Raji (cell line): ENCODE data around the gene UBASH3A.

Experiments
- POLR2A ChIP-seq: IDR thresholded peaks from 2 replicates; pipeline ENCODE4 v1.6.1; 2011; ENCODE audit warnings: low read depth, low read length, control low read depth; ENCODE audit not compliant: insufficient read depth

The UBASH3A gene

DNA sequence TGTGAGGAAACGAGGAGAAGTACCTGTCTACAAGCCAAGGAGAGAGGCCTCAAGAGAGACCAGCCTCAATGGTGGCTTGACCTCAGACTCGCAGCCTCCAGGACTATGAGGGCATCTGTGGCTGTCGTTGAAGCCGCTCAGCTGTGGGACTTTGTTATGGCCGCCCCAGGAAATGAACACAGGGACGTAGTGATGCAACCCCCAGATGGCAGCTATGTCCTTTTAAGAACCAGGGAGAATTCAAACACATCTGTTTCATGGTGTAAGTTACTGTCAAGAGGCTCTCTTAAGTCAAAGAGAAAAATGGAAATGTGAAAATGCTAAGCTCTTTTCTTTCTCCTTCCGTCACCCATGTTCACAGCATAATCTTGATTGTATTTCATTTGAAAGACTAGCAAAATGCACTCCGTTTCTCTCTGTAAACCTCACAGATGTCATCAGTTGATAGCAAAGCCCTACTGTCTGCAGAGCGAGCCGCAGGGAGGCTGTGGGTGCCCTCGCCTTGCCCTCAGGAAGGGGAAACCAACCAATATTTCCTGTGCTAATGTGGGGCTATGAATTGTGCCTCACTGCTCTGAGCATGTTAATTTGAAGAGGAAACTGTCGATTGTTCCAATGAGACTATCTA, 21.3 kb downstream of the UBASH3A start:
- no peak for TF ChIP-seq POLR2A

DNA sequence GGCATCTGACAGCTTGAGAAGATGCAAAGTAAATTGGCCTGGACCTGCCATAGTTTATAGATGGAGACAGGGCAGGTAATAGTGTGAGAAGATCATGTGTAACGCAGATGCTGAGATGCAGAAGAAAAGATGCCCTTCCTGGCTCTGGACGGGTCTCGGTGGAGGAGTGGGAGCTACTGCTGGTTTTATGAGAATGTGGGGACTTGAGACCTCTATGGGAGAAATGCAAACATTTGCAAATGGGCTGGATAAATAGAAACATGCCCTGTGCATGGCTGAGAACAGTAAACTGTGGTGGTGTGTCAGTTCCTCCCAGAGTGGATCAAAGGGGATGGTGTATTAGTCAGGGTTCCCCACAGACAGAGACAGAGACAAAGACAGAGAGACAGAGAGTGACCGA, 21.9 kb downstream of the UBASH3A start:
- no peak for TF ChIP-seq POLR2A

DNA sequence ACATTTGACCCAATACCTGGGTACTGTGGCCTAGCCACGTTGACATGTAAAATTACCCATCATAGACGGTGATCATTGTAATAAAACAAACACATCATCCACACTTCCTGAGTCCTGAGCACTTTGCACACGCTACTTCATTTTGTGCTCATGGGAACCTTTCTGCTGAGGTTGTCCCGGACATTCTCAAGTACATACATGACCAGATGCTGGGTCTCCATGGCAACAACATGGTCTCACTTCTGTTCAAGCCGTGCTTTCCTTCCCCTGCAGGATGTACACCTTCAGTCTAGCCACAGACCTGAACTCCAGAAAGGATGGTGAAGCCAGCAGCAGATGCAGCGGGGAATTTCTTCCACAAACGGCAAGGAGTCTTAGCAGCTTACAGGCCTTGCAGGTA, 22.7 kb downstream of the UBASH3A start:
- no peak for TF ChIP-seq POLR2A

DNA sequence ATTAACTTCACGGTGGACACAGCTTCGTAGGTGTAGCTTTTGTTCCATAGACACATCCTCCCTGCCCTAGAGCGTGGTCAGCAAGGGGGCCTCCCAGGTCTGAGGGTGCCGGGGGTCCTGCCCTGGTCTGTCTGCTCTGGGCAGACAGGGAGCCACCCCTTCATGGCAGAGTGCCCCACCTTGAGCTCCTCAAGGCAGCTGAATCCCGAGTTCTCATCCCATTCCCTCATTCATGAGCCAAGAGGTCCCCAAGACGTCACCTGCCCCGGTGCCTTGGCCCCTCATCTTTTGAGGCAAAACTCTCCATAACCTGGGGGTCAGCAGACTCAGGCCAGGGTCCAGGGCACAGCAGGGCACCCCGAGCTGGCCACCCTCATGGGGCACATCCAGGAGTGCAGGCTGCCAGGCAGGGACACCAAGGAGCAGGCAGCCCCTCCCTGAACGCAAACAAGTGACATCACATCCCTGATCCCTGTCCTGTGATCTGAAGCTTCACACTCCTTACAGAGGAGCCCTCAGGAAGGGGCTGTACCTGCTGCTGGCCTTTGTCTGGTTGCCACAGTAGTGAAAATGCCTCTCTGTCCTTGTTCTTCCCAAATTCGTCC, 23.3 kb downstream of the UBASH3A start:
- no peak for TF ChIP-seq POLR2A

DNA sequence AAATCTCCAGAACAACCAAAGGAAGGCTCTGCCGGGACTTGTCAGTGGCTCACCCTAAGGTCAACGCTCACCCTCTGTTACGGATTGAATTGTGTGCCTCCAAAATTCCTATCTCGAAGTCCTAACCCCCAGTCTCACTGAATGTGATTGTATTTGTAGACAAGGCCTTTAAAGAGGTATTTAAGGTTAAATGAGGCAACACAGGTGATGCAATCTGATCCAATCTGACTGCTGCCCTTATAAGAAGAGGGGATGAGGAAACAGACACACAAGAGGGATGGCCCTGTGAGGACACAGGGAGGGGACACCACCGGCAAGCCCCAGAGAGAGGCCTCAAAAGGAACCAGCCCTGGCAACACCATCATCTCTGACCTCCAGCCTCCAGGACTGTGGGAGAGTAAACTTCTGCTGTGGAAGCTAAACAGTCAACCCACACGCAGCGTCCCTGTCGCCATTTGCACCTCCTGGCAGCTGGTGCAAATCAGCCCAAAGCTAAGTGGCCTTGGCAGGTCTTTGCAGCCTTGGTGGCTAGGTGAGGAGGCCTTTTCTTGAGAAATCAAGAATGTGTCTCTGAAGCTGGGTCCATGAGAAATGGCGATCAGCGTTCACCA, 24.2 kb downstream of the UBASH3A start:
- TF ChIP-seq POLR2A = no peak

DNA sequence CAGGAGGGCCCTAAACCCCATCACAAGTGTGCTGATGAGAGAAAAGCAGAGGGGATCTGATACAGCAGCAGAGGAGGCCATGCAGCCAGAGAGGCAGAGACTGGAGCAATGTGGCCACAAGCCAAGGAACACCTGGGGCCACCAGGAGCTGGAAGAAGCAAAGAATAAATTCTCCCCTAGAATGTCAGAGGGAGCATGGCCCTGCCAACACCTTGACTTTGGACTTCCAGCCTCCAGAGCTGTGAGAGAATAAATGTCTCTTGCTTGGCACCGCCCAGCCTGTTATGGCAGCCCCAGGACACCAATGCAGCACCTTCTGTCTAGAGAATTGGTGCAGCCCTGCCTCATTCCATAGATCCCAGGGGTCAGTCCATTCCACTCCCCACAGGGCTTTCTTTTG, 25.3 kb downstream of the UBASH3A start:
- no peak for TF ChIP-seq POLR2A

DNA sequence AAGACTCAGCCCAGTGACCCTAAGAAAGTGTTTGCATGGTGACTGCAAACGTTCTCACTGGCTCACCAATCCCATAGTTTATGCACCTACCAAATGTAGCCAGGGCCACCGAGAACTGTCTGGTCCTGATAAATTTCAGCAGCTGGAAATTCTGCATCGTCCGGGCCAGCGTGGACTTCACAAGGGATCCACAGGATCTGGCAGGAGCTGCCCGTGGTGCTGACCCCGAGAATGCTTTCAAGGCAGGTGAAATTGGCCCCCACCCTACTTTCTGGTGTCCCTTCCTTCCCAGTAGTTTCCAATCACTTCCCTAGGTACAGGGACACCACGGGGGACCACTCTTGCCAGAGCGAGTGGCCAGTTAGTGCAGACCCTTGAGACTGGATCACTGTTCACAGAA, 26.2 kb downstream of the UBASH3A start:
- no peak for TF ChIP-seq POLR2A

DNA sequence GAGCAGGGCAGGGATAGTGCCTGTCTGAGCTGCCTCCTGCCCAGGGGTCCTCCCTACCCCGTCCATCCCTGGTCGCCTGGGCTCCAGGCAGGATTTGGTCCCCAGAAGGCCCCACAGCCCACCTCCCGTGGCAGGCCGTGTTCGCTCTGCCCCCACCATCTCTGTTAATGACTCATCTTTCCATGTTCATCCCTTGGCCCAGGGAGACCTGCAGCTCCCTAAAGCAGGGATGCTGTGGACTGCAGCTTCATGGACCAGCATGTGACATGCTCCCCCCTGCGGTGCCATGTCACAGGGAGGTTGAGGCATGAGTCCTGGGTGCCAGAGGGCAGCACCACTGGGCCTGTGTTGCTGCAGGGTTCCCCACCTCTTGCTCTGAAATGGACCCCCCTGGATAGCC, 26.8 kb downstream of the UBASH3A start:
- TF ChIP-seq POLR2A = no peak

DNA sequence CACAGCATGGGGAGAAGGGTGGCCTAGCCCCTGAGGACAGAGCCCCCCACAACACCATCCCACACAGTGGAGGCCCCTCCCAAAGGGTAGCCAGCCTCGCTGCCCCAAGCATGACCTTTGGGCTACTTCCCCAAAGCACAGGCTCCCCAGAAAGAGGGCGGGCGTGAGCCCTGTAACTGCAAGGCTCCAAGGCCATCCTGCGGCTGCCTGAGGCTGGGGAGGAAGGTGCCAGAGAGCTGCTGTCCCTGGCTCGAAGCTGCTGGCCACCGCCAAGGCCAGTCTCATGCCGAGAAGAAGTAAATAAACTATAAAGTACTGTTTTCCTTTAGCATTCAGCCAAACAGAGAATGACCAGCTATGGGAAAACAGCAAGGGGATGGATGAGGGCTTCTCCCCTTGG, 27.5 kb downstream of the UBASH3A start:
- TF ChIP-seq POLR2A = no peak

DNA sequence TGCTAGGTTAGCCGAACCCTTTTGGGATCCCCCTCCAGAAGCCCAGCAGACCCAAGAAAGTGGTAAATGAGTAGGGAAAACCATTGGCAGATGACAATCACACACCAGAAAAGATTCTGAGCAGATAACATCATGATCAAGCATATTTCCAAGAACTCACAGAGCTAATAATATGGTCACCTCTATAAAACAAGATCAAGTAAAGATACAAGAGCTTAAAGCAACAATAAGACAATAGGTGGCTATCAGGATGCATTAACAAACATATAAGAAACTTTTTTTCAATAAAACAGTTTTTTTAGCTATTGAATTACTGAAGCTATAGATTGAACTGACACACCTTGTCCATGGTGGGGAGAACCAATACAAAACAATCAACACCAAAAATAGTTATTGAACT, 29.0 kb downstream of the UBASH3A start:
- TF ChIP-seq POLR2A = no peak

DNA sequence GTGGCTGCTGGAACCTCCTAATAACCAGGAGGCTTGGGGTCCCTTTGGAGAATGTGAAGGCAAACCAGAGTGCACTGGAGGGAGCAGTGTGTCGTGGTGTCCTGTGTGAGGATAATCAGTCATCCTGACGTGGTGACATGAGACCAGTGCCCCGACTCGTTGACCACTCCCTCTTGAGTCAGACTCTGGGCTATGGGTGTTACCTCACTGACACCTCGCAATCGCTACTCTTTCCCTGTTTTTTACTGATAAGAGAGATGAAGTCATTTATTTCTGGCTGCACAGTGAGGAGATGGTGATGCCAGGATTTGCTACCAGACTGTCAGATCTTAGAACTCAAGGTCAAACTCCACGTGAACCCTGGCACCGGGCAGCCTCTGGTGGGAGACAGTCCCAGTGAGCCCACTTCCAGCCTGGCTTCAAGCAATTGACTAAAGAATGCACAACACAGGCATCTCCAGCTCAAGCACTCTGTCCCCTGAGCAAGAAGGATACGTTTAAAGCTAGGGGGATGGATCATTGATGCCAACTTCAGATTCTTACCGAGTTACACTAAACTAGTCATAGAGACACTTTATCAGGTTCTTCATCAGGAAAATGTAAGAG, 30.3 kb downstream of the UBASH3A start:
- TF ChIP-seq POLR2A = no peak

DNA sequence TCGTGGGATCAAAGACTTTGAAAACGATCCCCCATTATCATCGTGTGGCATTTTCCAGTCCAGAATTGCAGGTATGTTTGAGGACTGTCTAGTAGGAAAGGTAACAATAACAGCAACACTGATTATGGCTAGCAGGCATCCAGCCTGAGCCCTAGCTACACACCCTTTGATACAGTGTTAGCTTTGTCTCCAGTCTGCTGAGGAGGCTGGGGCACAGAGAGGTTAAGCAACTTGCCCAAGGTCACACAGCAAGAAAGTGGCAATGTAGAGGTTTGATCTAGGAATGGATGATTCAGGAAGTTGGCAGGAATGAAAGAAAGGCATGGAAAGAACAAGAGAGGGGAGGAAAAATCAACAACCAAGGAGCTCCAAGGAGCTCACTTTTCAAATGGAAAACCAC, 31.2 kb downstream of the UBASH3A start:
- no peak for TF ChIP-seq POLR2A

DNA sequence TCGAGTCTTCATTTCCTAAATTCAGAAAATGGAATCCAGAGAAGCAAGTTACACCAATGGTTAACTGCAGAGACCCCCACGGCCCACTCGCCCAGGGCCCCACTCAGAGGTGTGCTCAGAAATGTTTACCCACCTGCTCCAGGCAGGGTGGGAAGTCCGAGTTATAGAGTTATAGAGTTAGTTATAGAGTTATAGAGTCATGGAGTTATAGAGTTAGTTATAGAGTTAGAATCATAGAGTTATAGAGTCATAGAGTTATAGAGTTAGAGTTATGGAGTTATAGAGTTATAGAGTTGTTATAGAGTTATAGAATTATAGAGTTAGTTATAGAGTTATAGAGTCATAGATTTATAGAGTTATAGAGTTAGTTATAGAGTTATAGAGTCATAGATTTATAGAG, 31.7 kb downstream of the UBASH3A start:
- no peak for TF ChIP-seq POLR2A

DNA sequence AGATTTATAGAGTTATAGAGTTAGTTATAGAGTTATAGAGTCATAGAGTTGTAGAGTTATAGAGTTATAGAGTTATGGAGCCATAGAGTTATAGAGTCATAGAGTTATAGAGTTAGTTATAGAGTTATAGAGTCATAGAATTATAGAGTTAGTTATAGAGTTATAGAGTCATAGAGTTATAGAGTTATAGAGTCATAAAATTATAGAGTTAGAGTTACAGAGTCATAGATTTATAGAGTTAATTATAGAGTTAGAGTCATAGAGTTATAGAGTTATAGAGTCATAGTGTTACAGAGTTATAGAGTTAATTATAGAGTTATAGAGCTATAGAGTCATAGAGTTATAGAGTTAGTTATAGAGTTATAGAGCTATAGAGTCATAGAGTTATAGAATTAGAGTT, 32.1 kb downstream of the UBASH3A start:
- TF ChIP-seq POLR2A = no peak

DNA sequence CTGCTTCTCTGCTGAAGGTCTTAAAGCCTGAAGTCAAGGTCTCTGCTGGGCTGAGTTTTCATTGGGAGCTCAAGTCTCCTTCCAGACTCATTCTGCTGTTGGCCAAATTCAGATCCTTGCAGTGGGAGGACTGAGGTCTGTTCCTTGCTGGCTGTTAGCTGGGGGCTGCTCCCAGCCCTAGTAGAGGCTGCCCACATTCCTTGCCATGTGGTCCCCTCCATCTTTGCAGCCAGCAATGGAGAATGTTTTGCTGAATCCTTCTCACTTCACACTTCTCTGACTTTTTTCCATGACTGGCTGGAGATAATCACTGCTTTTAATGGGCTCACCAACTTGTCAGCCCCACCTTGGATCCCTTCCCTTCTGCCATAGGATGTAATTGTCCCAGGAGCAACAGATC, 33.2 kb downstream of the UBASH3A start:
- no peak for TF ChIP-seq POLR2A

DNA sequence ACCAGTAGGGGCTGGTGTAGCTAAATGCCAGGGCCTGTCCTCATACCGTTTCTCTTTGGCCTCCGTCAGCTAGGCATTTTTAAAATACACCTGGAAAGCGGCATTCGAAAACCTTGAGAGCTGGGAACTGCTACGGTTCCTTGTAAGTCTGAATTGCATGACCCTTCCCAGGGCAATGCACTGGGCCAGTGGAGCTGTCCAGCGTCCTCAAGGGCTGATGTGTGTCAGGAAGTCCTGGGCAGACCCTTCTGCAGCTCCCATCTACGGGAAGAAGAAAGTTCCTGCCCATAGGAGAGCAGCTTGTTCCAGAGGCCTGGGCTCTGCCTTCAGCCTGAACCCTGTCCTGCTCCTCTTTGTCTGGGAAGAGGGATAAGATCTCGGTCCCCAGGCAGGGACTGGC, 34.1 kb downstream of the UBASH3A start:
- TF ChIP-seq POLR2A = no peak

DNA sequence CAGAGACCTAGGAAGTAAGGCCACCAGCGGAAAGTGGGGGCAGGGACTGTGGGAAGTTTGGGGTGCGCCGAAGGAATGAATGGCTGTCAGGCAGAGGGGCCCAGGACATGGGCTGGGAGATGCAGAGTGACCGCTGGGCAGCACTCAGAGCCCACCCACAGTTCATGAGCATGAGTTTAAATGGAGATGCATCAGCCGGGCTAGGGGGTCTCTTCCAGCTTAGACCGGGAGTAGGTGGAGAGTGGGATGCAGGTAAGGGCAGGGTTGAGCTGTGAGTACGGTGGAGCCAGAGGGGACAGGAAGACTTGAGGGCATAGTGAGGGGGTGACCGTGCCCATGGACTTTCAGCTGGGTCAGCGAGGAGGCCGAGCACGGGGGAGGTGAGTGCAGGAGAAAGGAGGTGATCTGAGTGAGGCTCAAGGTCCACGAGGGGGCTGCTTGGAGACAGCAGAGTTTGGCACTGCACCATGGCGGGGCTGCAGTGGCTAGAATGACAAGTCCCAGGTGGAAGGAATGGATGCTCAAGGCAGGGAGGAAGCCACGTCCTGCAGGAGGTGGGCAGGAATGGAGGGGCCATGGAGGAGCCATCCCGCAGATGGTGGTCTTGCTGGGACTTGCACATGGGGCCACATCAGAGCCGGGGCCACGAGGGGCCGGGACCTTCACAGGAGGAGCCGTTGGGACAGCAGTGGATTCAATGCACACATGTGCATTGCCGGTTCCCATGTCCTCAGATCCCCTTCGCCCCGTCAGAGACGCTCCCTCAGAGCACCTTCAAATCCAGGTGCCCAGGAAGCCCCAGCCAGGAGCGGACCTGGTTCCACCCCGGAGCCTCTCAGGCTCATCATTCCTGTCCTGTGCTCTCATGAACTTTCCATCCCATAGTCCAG, 34.9 kb downstream of the UBASH3A start:
- no peak for TF ChIP-seq POLR2A
